ENCODE data around the gene OTUD5.

DNA sequence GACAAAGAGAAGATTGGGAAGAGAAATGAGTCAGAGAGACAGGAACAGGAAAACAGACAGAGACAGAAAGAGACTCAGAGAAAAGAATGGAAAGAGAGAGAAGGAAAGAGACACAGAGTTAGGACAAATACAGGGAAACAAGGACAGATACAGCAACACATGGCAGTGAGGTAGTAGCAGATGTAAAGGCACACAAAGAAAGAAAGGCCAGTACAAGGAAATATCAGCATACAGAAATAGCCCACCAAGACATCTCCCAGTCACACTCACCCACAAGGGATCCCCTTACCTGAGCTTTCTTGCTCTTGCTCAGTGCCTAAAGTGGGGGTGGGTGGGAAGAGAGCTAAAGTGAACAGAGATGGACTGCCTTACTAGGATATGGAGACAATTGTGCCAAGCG, 40.5 kb upstream of the OTUD5 start:
- TF ChIP-seq ELF4 (IDR thresholded peaks at IDR 0.05) (no peak), FOXA1 (IDR thresholded peaks at IDR 0.05) (no peak), FOXM1 (IDR thresholded peaks at IDR 0.05; ENCODE audit: borderline replicate concordance) (no peak), HDGF (IDR thresholded peaks at IDR 0.05; ENCODE audit: borderline replicate concordance) (no peak), TARDBP (IDR thresholded peaks at IDR 0.05) (no peak), BHLHE40 (IDR thresholded peaks at IDR 0.05; ENCODE audit: borderline replicate concordance) (no peak), SP1 (IDR thresholded peaks at IDR 0.05) (no peak), FOXK2 (IDR thresholded peaks at IDR 0.05) (no peak)

Data from HEK293T (cell line).